ENCODE measurements around the gene NUP153. TPM values are rescaled to one million over a fixed set of nuclear protein-coding genes. Genes with fewer than 3 reads are reported as not detected.

Gene NUP153
- total RNA-seq, 1 donor from 2014 or later = 23.9 TPM

DNA sequence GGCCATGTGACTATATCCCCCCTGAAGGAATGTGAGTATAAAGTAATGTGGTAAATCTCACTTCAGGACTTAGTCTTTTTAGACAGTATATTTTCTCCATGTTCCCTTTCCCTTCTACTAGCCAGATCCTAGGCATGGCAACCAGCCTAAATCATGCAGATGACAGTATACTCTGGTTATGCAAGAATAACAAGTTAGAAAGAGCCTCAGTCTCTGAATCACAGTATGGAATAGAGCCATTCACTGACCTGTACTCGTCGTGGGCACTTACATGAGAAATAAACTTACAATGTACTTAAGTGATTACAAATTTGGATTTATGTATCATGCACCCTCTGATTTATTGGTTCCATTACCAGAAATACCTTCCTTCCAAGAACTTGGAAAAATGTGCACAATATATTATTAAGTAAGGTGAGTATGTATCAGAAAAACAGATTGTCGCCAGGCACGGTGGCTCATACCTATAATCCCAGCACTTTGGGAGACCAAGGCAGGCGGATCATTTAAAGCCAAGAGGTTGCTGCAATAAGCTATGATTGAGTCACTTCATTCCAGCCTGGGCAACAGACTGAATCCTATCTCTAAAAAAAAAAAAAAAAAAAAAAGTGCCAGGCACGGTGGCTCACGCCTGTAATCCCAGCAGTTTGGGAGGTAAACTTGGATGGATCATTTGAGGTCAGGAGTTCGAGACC, 131.7 kb downstream of the NUP153 start:
- no peaks in the 10 kb centered on the region for H3K36me3 Mint-ChIP-seq (ENCODE audit: low read depth)
- no peak for TF ChIP-seq CTCF (IDR thresholded peaks at IDR 0.05)
- no peak overlapping the region for H3K27ac Mint-ChIP-seq (ENCODE audit: unreplicated experiment)
- no peaks in the 10 kb centered on the region for H3K27me3 Mint-ChIP-seq (ENCODE audit: low read depth)
- H3K9me3 Mint-ChIP-seq (ENCODE audit: low read depth) = peaks cover 17% of the 10 kb centered on the region
- H3K4me3 Mint-ChIP-seq (ENCODE audit: unreplicated experiment) = no peak overlapping the region
- peaks cover 6% of the 10 kb centered on the region for H3K4me1 Mint-ChIP-seq (ENCODE audit: low read depth)
- no peak for DNase-seq (ENCODE audit: low spot score)

GRCh38 chr6:17565399-17565798, 141.3 kb downstream of the NUP153 start:
- H3K27me3 Mint-ChIP-seq (ENCODE audit: low read depth) = no peaks in the 10 kb centered on the region
- no peak overlapping the region for H3K27ac Mint-ChIP-seq (ENCODE audit: unreplicated experiment)
- H3K9me3 Mint-ChIP-seq (ENCODE audit: low read depth) = peaks cover 10% of the 10 kb centered on the region
- peaks cover 9% of the 10 kb centered on the region for H3K4me1 Mint-ChIP-seq (ENCODE audit: low read depth)
- no peak overlapping the region for H3K4me3 Mint-ChIP-seq (ENCODE audit: unreplicated experiment)
- no peak for DNase-seq (ENCODE audit: low spot score)
- peaks cover 6% of the 10 kb centered on the region for H3K36me3 Mint-ChIP-seq (ENCODE audit: low read depth)
- no peak for TF ChIP-seq CTCF (IDR thresholded peaks at IDR 0.05)

Other genes starting within 250 kb of the NUP153 start
- gene FAM8A1, start 106.6 kb downstream of the NUP153 start, total RNA-seq = 25.6 to 29.5 TPM (median 26.4 TPM) in 3 replicates